HEK293 (cell line): Measurements from ENCODE around the gene FGD5.
A peak's percentile ranks its signal among the peaks of the same experiment; 100 is the strongest.

Source experiments
- CTCF ChIA-PET: fragments of 350-600 bp; formaldehyde crosslinking; extraction: SDS; loops from one replicate; lab custom pipeline; 2021; ENCODE audit warnings: antibody characterized with exemption; lab: Yijun Ruan, JAX
- POLR2A ChIA-PET: fragments of 300-600 bp; formaldehyde crosslinking; extraction: SDS; loops from one replicate; lab custom pipeline; 2020; ENCODE audit warnings: antibody characterized with exemption, inconsistent platforms; lab: Yijun Ruan, JAX
- H3K27ac ChIP-seq: fragments of 200-500 bp; sonication (Bioruptor generic); 2 replicates; pipeline ENCODE4 v1.5.1; 2014; ENCODE audit warnings: low read depth, low read length, control low read depth, inconsistent platforms; ENCODE audit errors: extremely low read depth
- H3K36me3 ChIP-seq, 2 experiments: fragments of 200-500 bp in 1 of 2; sonication (Bioruptor generic) in 1 of 2; 1 replicate in 1 of 2; 2 replicates in 1 of 2; pipeline ENCODE4 v1.5.1; 2014 to 2017; ENCODE audit warnings: inconsistent platforms in 2 of 2, low read length in 2 of 2; ENCODE audit not compliant: control insufficient read depth in 2 of 2, insufficient read depth in 1 of 2
- H3K4me1 ChIP-seq: fragments of 200-500 bp; sonication (Bioruptor generic); 2 replicates; pipeline ENCODE4 v1.5.1; 2014; ENCODE audit warnings: mild to moderate bottlenecking, low read length, inconsistent platforms; ENCODE audit not compliant: control insufficient read depth, insufficient read depth
- H3K4me3 ChIP-seq: 2 replicates; pipeline ENCODE4 v1.5.1; 2011; ENCODE audit warnings: low read depth, mild to moderate bottlenecking, control low read depth, low read length, moderate library complexity
- H3K9me3 ChIP-seq: fragments of 200-500 bp; sonication (Bioruptor generic); 2 replicates; pipeline ENCODE4 v1.5.1; 2014; ENCODE audit warnings: low read depth, low read length, inconsistent platforms; ENCODE audit not compliant: control insufficient read depth, insufficient read depth
- BCL11B ChIP-seq: fragments of 450-650 bp; formaldehyde crosslinking; IDR thresholded peaks from 2 replicates; pipeline ENCODE4 v1.5.1; 2016; ENCODE audit warnings: low read depth, missing biosample characterization, missing genetic modification characterization
- HOXC10 ChIP-seq: sonication (generic); formaldehyde crosslinking; IDR thresholded peaks from 2 replicates; pipeline ENCODE4 v1.8.1; 2023; ENCODE audit warnings: mild to moderate bottlenecking, missing genetic modification reagents
- KLF7 ChIP-seq: fragments of 450-650 bp; formaldehyde crosslinking; IDR thresholded peaks from 2 replicates; pipeline ENCODE4 v1.5.1; 2016; ENCODE audit warnings: missing biosample characterization, missing genetic modification characterization, borderline replicate concordance
- MYNN ChIP-seq: fragments of 450-650 bp; formaldehyde crosslinking; IDR thresholded peaks from 2 replicates; pipeline ENCODE4 v1.5.1; 2016; ENCODE audit warnings: missing biosample characterization, missing genetic modification characterization, borderline replicate concordance
- SCRT1 ChIP-seq: fragments of 450-650 bp; formaldehyde crosslinking; IDR thresholded peaks from 2 replicates; pipeline ENCODE4 v1.5.1; 2016; ENCODE audit warnings: missing biosample characterization, missing genetic modification characterization, borderline replicate concordance
- ZFP69B ChIP-seq: fragments of 450-650 bp; formaldehyde crosslinking; IDR thresholded peaks from 2 replicates; pipeline ENCODE4 v1.5.1; 2016; ENCODE audit warnings: missing biosample characterization, missing genetic modification characterization
- ZIC2 ChIP-seq: fragments of 450-650 bp; formaldehyde crosslinking; IDR thresholded peaks from 2 replicates; pipeline ENCODE4 v1.5.1; 2016; ENCODE audit warnings: missing biosample characterization, missing genetic modification characterization
- ZNF114 ChIP-seq: fragments of 450-650 bp; formaldehyde crosslinking; IDR thresholded peaks from 2 replicates; pipeline ENCODE4 v1.5.0; 2017; ENCODE audit warnings: missing biosample characterization, missing genetic modification characterization
- ZNF121 ChIP-seq: fragments of 450-650 bp; formaldehyde crosslinking; IDR thresholded peaks from 2 replicates; pipeline ENCODE4 v1.5.1; 2016; ENCODE audit warnings: missing biosample characterization, missing genetic modification characterization
- ZNF140 ChIP-seq: fragments of 450-650 bp; formaldehyde crosslinking; IDR thresholded peaks from 2 replicates; pipeline ENCODE4 v1.5.1; 2016; ENCODE audit warnings: missing biosample characterization, missing genetic modification characterization
- ZNF16 ChIP-seq: fragments of 450-650 bp; formaldehyde crosslinking; IDR thresholded peaks from 2 replicates; pipeline ENCODE4 v1.5.1; 2016; ENCODE audit warnings: low read depth, missing biosample characterization, missing genetic modification characterization
- ZNF211 ChIP-seq: fragments of 450-650 bp; formaldehyde crosslinking; IDR thresholded peaks from 2 replicates; pipeline ENCODE4 v1.5.1; 2016; ENCODE audit warnings: low read depth, missing biosample characterization, missing genetic modification characterization
- ZNF266 ChIP-seq: fragments of 450-650 bp; formaldehyde crosslinking; IDR thresholded peaks from 2 replicates; pipeline ENCODE4 v1.5.1; 2016; ENCODE audit warnings: missing biosample characterization, missing genetic modification characterization, low read depth
- ZNF274 ChIP-seq, 2 experiments: fragments of 200-500 bp in 1 of 2; fragments of 450-650 bp in 1 of 2; sonication (Bioruptor generic) in 1 of 2; formaldehyde crosslinking in 1 of 2; IDR thresholded peaks; 2 replicates each; pipeline versions ENCODE4 v1.5.1 to v1.6.1; 2014 to 2016; ENCODE audit warnings: borderline replicate concordance in 1 of 2, inconsistent platforms in 1 of 2, low read length in 1 of 2, missing biosample characterization in 1 of 2, missing genetic modification characterization in 1 of 2
- ZNF302 ChIP-seq: fragments of 450-650 bp; formaldehyde crosslinking; IDR thresholded peaks from 2 replicates; pipeline ENCODE4 v1.5.1; 2016; ENCODE audit warnings: missing biosample characterization, missing genetic modification characterization, low read depth
- ZNF311 ChIP-seq: fragments of 450-650 bp; formaldehyde crosslinking; IDR thresholded peaks from 2 replicates; pipeline ENCODE4 v1.5.1; 2017; ENCODE audit warnings: missing biosample characterization, missing genetic modification characterization, borderline replicate concordance
- ZNF341 ChIP-seq: fragments of 450-650 bp; formaldehyde crosslinking; IDR thresholded peaks from 2 replicates; pipeline ENCODE4; 2016; ENCODE audit warnings: low read depth, missing biosample characterization, missing genetic modification characterization
- ZNF350 ChIP-seq: fragments of 450-650 bp; formaldehyde crosslinking; IDR thresholded peaks from 2 replicates; pipeline ENCODE4 v1.5.0; 2017; ENCODE audit warnings: missing biosample characterization, mild to moderate bottlenecking, missing genetic modification characterization
- ZNF423 ChIP-seq: fragments of 450-650 bp; formaldehyde crosslinking; IDR thresholded peaks from 2 replicates; pipeline ENCODE4 v1.5.1; 2016; ENCODE audit warnings: missing biosample characterization, missing genetic modification characterization
- ZNF560 ChIP-seq: fragments of 450-650 bp; formaldehyde crosslinking; IDR thresholded peaks from 2 replicates; pipeline ENCODE4 v1.5.1; 2017; ENCODE audit warnings: missing biosample characterization, missing genetic modification characterization, borderline replicate concordance
- ZNF596 ChIP-seq: fragments of 450-650 bp; IDR thresholded peaks from 2 replicates; pipeline ENCODE4 v1.5.0; 2018; ENCODE audit warnings: missing biosample characterization, mild to moderate bottlenecking, missing genetic modification characterization, moderate library complexity
- ZNF660 ChIP-seq: fragments of 450-650 bp; IDR thresholded peaks from 2 replicates; pipeline ENCODE4 v1.5.1; 2018; ENCODE audit warnings: missing biosample characterization, mild to moderate bottlenecking, missing genetic modification characterization
- TF ChIP-seq, protein P1 (sequence below): fragments of 450-650 bp; formaldehyde crosslinking; conservative IDR thresholded peaks from 2 replicates; pipeline ENCODE4 v1.5.1; 2016; ENCODE audit warnings: low read depth, missing biosample characterization, missing genetic modification characterization
- TF ChIP-seq, protein P2 (sequence below): fragments of 450-650 bp; formaldehyde crosslinking; IDR thresholded peaks from 2 replicates; pipeline ENCODE4 v1.5.1; 2016; ENCODE audit warnings: missing biosample characterization, missing genetic modification characterization

Gene FGD5

DNA sequence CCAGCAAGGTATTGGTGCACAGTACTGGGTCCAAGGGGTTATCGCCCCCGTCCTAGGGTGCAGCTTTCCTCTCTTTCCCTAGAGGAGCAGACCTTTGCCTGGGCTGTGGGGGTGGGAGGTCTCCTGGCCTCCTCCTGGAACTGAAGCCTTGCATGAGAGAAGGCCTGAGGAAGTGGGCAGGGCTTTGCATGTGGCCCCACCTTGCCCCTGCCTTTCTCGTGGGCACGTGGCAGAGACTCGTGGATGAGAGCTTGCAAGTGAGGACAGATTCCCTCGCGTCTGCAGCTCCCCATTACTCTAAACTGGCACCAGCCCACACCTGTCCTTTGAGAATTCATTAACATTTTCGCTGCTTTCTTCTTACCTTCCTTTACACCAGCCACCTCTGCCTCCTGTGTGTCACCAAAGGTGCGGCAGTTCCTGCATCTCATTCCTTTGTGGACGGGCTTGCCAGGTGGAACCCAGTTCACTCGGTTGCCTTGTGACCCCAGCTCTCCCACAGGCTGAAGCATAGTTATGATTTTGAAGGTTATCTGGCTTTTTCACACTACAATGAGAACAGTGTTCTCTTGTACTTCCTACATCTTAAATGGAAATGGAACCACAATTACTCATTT lies 87.7 kb downstream of the FGD5 start:
- H3K9me3 ChIP-seq = no peaks in the 10 kb centered on the region
- H3K4me3 ChIP-seq = no peak overlapping the region
- H3K4me1 ChIP-seq = no peaks in the 10 kb centered on the region
- TF ChIP-seq SCRT1 (tag by site-specific recombination) (no peak), HOXC10 (no peak), ZNF266 (no peak), ZFP69B (tag by site-specific recombination) (no peak), ZNF350 (no peak), ZNF211 (tag by site-specific recombination) (no peak), ZNF560 (tag by site-specific recombination) (no peak), KLF7 (no peak), ZNF114 (tag by site-specific recombination) (no peak)
- no peak overlapping the region for H3K27ac ChIP-seq
- H3K36me3 ChIP-seq = no peaks in the 10 kb centered on the region
- ChIA-PET POLR2A (no interaction called here), CTCF (interaction anchor here (0.8 kb wide), 1 partner anchor 232 kb away, joined by 3 read pairs; no protein-coding TSS in a partner anchor)

DNA sequence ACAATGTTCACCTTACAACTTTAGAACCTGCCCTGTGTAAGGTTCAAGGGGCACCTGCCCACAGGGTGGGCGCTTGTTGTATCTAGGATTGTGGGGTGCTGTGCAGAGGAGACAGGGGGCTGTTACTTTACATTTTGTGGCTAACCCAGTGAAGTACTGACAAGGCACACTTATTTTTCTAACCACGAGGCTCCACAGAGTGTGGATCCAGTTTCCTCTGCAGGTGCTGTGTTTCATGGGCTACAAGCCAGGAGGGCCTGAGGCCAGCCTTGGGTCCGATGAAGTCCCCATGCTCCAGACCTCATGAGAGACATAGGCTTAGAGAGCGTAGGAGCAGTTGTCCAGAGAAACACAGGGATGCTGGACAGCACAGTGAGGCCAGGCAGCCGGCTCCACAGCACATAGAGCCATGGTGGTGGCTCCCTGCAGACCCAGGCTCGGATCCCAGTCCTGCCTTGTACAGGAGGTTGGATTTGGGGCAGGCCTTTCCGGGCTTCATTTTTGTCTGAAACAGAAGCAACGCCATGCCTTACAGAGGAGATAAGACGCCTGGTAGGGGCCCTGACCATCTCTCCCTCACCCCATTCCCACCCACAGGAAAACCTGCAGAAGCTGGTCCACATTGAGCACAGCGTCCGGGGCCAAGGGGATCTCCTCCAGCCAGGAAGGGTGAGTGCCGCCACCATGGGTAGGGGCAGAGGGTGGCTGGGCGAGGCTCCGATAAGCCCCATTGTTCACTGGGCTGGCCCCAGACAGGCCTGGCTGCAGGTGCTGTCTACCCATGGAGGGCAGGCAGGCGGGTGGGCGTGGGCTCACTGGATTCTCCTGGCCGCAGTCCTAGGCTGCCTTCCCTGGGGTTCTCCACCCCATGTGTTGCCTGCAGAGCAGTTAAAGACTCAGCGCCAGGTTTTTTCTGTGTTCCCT lies 88.5 kb downstream of the FGD5 start:
- no peaks in the 10 kb centered on the region for H3K36me3 ChIP-seq
- ChIA-PET POLR2A (no interaction called here), CTCF (interaction anchor here (0.9 kb wide), 1 partner anchor 247 kb away, joined by 3 read pairs; no protein-coding TSS in a partner anchor)
- no peak overlapping the region for H3K27ac ChIP-seq
- no peak overlapping the region for H3K4me3 ChIP-seq
- H3K9me3 ChIP-seq = no peaks in the 10 kb centered on the region
- H3K4me1 ChIP-seq = no peaks in the 10 kb centered on the region
- no peak for TF ChIP-seq ZNF596 (tag by site-specific recombination)
- TF ChIP-seq ZIC2 (tag by site-specific recombination) = peak; percentile 76
- no peak for TF ChIP-seq ZNF140
- no peak for TF ChIP-seq ZNF341 (tag by site-specific recombination)

DNA sequence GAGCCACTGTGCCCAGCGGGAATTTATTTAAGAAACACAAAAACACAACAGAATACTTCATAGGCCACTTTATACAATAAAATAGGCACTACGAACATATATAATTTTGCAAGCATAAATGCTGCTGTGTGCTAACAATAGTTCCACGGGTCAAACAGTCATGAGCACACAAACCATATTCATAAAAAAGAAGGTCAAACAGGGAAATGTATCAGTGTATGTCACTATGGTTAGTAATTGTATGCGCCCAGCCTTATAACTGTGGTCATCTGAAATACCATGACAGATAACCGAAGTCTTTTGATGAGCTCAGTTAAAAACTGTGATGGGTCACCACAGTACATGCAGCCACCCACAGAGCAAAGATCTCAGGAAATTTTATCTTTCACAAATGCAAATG lies 90.5 kb downstream of the FGD5 start:
- Histone ChIP-seq H3K36me3 (no peaks in the 10 kb centered on the region), H3K4me1 (no peaks in the 10 kb centered on the region), H3K27ac (no peak overlapping the region), H3K4me3 (no peak overlapping the region), H3K9me3 (no peaks in the 10 kb centered on the region)
- ChIA-PET POLR2A (no interaction called here), CTCF (interaction anchor here (1.5 kb wide), 1 partner anchor 12 kb away, joined by 3 read pairs; no protein-coding TSS in a partner anchor)
- TF ChIP-seq ZNF274 (IDR thresholded peaks at IDR 0.05; ENCODE audit: low read length) (no peak), ZNF274 (tag by site-specific recombination; IDR thresholded peaks at IDR 0.05; ENCODE audit: borderline replicate concordance) (no peak), BCL11B (tag by site-specific recombination) (no peak), ZNF121 (tag by site-specific recombination) (no peak), ZNF16 (tag by site-specific recombination) (no peak), ZNF423 (tag by site-specific recombination) (no peak), ZNF140 (no peak), ZNF660 (no peak), MYNN (tag by site-specific recombination) (no peak), ZNF596 (tag by site-specific recombination) (no peak), ZNF302 (tag by site-specific recombination) (no peak), ZNF311 (tag by site-specific recombination) (no peak)
- TF ChIP-seq, protein P1, sequence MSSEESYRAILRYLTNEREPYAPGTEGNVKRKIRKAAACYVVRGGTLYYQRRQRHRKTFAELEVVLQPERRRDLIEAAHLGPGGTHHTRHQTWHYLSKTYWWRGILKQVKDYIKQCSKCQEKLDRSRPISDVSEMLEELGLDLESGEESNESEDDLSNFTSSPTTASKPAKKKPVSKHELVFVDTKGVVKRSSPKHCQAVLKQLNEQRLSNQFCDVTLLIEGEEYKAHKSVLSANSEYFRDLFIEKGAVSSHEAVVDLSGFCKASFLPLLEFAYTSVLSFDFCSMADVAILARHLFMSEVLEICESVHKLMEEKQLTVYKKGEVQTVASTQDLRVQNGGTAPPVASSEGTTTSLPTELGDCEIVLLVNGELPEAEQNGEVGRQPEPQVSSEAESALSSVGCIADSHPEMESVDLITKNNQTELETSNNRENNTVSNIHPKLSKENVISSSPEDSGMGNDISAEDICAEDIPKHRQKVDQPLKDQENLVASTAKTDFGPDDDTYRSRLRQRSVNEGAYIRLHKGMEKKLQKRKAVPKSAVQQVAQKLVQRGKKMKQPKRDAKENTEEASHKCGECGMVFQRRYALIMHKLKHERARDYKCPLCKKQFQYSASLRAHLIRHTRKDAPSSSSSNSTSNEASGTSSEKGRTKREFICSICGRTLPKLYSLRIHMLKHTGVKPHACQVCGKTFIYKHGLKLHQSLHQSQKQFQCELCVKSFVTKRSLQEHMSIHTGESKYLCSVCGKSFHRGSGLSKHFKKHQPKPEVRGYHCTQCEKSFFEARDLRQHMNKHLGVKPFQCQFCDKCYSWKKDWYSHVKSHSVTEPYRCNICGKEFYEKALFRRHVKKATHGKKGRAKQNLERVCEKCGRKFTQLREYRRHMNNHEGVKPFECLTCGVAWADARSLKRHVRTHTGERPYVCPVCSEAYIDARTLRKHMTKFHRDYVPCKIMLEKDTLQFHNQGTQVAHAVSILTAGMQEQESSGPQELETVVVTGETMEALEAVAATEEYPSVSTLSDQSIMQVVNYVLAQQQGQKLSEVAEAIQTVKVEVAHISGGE (tag by site-specific recombination) = no peak
- TF ChIP-seq, protein P2, sequence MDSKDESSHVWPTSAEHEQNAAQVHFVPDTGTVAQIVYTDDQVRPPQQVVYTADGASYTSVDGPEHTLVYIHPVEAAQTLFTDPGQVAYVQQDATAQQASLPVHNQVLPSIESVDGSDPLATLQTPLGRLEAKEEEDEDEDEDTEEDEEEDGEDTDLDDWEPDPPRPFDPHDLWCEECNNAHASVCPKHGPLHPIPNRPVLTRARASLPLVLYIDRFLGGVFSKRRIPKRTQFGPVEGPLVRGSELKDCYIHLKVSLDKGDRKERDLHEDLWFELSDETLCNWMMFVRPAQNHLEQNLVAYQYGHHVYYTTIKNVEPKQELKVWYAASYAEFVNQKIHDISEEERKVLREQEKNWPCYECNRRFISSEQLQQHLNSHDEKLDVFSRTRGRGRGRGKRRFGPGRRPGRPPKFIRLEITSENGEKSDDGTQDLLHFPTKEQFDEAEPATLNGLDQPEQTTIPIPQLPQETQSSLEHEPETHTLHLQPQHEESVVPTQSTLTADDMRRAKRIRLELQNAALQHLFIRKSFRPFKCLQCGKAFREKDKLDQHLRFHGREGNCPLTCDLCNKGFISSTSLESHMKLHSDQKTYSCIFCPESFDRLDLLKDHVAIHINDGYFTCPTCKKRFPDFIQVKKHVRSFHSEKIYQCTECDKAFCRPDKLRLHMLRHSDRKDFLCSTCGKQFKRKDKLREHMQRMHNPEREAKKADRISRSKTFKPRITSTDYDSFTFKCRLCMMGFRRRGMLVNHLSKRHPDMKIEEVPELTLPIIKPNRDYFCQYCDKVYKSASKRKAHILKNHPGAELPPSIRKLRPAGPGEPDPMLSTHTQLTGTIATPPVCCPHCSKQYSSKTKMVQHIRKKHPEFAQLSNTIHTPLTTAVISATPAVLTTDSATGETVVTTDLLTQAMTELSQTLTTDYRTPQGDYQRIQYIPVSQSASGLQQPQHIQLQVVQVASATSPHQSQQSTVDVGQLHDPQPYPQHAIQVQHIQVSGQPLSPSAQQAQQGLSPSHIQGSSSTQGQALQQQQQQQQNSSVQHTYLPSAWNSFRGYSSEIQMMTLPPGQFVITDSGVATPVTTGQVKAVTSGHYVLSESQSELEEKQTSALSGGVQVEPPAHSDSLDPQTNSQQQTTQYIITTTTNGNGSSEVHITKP (tag by site-specific recombination) = no peak
